Activated CD4-positive, alpha-beta T cell treated with anti-CD3 and anti-CD28 coated beads, Interleukin-2, amount 50 U/mL, for 24 hours (primary cell): ENCODE results near the gene RAB3IL1.

Source experiments
- DNase-seq, 2 donors: peaks; one replicate each; pipeline ENCODE4 v3.0.0-alpha.2; 2020; ENCODE audit warnings: low read depth in 1 of 2, low spot score in 1 of 2

RAB3IL1 gene

GRCh38 chr11:61847914-61848581 lies 69.3 kb downstream of the RAB3IL1 start:
- DNase-seq, result no peak
